GM18909 (cell line): ENCODE results near the gene CARM1.
"Not testable (repeated sequence)": the region's sequence is repeated elsewhere in the genome, so short reads cannot be mapped to it uniquely, and the experiment has no call there.

Experiments used
- ATAC-seq: cut with Tn5 transposase; IDR thresholded peaks from one replicate; pipeline ENCODE4 v1.9.1; 2021; ENCODE audit warnings: mild to moderate bottlenecking; ENCODE audit not compliant: unreplicated experiment, poor library complexity

The CARM1 gene

GRCh38 chr19:10923260-10924112 is 52.1 kb downstream of the CARM1 start:
- ATAC-seq, result no peak

GRCh38 chr19:10924597-10924996 is 53.2 kb downstream of the CARM1 start:
- no peak for ATAC-seq

DNA sequence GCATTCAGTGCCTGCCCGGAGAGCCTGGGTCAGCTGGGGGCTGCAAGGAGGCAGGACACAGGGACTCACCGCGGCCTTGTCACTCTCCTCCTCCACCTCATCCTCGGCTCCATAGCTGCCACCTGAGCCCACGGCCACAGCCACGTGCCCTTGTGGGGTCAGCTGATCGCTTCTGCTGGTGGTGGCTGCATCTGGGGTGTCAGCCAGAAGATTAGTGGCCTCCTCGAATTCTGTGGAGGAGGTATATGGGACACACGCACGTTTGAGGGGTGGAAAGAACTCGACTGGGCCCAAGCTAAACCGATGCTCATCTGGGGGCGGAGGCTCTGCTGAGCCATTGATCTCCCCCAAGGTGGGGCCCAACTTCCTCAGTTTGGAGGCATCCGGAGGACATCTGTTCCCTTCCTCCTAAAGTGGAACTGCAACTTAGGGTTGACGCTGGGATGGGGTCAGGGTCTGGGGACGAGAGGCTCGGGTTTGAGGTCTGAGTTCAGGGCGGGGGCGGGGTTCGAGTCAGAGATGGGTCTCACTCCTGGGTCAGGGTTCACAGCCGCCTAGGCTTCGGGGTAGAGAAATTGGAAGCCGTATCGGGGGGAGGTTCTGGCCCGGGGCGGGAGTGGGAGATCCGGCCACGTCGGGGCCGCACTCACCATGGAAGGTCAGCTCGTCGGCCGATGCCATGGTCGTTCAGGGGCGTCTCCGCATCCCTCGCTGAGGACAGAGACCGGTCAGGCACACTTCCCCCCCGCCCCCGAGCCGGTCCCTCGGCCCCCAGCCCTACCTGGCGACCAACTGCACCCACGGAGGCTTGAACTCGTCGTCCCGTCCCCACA is 56.6 kb downstream of the CARM1 start:
- ATAC-seq, result no peak

GRCh38 chr19:10928563-10929401 is 57.4 kb downstream of the CARM1 start, which contains the start of the genes TIMM29 and YIPF2:
Gene TIMM29, plus strand, starts transcription at chr19:10928811. Its CDS starts 12 bp downstream, at chr19:10928823.
Gene YIPF2, minus strand, starts transcription at chr19:10928639. Its CDS starts 229 bp downstream, at chr19:10928410.
- ATAC-seq, result peak; percentile 74

DNA sequence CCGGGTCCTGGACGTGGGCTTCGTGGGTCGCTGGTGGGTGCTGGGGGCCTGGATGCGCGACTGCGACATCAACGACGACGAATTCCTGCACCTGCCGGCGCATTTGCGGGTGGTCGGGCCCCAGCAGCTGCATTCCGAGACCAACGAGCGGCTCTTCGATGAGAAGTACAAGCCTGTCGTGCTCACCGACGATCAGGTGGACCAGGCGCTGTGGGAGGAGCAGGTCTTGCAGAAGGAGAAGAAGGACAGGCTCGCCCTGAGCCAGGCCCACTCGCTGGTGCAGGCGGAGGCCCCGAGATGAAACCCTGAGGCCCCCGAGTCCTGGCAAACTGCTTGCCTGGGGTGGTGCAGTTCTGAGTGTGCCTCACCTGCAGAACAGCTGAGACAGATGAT is 58.0 kb downstream of the CARM1 start:
- ATAC-seq, result no peak

DNA sequence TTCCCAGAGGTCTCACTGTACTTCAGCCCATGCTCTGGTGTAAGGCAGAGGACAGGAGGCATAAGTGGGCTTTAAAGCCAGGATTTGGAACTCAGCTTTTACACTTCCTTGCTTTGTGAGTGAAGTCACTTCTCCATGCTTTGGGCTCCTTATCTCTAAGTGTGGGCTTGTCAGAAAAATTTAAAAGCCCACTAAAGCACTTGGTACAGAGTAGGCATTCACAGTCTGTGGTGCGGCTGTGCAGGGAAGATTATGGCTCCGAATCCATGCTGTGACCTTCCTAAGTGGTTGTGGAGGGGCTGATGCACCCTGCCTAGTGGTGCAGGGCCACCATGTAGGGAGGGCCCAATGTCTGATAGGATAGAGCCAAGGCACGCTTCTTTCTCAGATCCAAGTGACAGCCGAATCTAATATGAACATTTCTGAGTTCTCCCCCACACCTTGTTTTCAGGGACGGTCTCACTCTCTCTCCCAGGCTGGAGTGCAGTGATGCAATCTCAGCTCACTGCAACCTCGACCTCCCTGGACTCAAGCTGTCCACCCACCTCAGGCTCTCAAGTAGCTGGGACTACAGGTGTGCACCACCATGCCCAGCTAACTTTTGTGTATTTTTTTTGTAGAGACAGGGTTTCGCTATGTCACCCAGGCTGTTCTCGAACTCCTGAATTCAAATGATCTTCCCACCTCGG is 64.2 kb downstream of the CARM1 start:
- ATAC-seq, result no peak

DNA sequence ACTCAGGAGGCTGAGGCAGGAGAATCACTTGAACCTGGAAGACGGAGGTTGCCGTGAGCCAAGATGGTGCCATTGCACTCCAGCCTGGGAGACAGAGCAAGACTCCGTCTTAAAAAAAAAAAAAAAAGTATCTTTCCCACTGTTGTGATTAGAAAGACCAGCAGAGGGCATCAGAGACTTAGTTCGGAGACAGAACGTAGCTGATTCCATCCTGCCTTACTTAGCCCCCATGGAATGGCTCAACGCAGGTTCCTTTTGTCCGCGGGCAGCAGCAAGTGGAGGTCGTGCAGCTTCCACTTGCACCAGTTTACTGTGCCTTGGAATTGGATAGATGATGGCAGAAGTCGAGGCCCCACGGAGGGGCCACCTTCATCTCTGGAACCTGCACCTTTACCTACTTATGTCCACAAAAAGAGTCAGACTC is 65.3 kb downstream of the CARM1 start:
- no peak for ATAC-seq

GRCh38 chr19:10941649-10942048 is 70.3 kb downstream of the CARM1 start:
- ATAC-seq, result not testable (repeated sequence)

DNA sequence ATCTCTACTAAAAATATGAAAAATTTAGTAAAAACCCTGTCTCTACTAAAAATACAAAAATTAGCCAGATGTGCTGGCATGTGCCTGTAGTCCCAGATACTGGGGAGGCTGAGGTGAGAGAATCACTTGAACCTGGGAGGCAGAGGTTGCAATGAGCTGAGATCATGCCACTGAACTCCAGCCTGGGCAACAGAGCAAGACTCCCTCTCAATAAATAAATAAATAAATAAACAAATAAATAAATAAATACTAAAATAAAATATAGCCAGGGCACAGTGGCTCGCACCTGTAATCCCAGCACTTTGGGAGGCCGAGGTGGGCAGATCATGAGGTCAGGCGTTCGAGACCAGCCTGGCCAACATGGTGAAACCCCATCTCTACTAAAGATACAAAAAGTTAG is 72.1 kb downstream of the CARM1 start:
- not testable (repeated sequence) for ATAC-seq

DNA sequence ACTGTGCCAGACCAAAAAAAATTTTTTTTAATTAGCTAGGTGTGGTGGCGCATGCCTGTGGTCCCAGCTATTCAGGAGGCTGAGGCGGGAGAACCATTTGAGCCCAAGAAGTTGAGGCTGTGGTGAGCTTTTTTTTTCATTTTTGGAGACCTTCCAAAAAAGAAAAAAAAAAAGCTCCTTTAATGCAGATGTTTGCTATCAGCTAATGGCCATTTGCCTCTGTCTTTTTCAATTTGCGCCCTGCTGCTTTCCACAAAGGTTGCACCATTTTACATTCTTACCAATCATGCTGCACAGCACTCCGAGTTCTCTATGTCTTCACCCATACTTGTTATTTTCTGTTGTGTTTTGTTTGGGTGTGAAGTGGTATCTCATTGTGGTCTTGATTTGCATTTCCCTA is 73.9 kb downstream of the CARM1 start:
- ATAC-seq, result no peak

- no peak for ATAC-seq
Measured at GRCh38 chr19:10946958-10947657, 75.8 kb downstream of the CARM1 start.

- no peak for ATAC-seq
Measured at GRCh38 chr19:10952809-10953208, 81.5 kb downstream of the CARM1 start.

DNA sequence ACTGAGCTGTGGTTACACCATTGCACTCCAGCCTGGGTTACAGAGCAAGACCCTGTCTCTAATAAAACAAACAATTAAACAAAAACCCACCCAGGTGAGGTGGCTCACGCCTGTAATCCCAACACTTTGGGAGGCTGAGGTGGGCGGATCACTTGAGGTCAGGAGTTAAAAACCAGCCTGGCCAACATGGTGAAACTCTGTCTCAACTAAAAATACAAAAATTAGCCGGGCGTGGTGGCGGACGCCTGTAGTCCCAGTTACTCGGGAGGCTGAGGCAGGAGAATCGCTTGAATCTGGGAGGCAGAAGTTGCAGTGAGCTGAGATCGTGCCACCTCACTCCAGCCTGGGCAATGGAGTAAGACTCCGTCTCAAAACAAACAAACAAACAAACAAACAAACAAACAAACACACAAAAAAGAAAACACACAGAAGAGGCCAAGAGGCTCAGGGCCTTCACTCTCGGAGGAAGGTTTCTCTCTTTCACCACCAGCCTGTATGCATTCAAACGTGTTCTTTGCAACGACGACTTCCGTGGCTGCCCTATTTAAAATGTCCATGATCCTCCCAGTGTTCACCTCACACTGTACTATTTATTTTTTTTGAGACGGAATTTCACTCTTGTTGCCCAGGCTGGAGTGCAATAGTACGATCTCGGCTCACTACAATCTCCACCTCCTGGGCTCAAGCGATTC is 88.1 kb downstream of the CARM1 start:
- not testable (repeated sequence) for ATAC-seq

DNA sequence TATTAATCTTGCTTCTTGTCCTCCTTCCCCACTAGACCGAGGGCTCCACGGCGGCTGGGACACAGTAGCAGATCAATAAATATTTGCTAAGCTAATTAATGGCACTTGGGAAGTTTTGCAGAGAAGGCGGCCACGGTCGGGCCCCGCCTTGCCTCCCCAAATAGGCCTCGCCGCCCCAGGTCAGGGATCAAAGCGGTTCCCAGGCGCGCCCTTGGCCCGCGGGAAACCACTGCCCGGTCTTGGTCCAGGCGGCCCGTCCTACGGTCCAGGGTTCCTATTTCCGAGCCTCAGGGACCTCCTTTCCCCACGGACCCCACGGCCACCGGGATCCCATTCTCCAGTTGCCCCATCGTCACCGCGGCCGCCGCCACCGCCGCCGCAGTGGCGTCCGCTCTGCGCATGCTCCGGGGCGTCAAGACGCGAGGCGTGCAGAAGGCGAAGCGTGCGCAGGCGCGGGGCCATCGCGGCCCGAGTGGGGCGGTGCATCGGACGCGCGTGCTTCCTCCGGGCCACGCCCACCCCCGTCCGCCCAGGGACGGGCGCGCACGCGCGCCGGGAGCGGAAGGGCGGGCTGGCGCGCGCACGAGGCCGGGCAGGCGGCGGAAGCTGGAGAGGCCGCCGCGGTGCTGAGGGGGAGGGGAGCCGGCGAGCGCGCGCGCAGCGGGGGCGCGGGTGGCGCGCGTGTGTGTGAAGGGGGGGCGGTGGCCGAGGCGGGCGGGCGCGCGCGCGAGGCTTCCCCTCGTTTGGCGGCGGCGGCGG is 89.1 kb downstream of the CARM1 start, which contains the start of gene SMARCA4:
TSS of gene SMARCA4 (plus strand) at position 717 of the 759 bp plus-strand sequence. CDS start 23,122 bp downstream, outside the sequence.
- ATAC-seq, result peak; percentile 81

DNA sequence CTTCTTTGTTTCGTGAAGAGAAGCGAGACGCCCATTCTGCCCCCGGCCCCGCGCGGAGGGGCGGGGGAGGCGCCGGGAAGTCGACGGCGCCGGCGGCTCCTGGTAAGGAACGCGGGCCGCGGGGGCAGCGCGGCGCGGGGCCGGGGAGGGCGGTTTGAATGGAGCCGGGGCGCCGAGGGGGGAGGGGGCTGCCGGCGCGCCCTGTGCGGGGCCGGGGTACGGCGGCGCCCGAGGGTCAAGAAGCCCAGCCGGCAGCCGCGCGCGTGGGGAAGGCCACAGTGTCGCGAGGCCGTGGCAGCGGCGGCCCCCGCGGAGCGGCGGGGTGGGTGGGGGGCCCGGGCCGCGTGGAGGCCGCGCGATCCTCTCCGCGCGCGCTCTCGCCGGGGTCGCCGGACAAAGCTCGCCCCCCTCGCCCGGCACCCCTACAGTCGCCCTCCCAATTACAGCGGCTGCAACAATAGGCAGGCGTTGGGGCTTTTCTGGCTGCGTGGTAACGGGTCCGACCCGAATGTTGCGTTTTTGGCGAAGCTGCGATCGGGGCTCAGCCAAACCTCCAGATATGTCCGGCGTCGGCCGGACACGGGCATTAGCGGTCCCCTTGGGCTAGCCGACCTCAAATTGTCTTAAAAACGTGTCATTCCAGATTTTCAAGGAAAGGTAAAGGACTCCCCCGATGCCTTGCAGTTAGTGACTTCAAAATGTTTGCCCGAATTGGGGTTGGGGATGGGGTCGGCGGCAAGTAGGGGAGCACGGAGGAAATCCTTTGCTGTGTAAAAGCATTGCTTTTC is 89.9 kb downstream of the CARM1 start:
- peak; percentile 42 for ATAC-seq

DNA sequence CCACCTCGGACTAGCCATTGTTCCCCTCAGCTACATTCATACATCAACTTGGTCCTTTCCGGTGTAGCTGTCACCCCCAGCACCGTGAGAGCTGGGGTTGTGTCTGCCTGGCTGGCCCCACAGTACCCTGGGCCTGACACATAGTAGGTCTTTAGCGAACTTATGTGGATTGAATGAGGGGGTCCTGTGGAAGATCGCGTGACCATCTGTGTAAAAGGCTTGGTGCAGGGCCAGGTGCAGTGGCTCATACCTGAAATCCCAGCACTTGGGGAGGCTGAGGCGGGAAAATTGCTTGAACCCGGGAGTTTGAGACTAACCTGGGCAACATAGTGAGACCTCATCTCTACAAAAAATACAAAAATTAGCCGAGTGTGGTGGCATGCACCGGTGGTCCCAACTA is 91.5 kb downstream of the CARM1 start:
- no peak for ATAC-seq

DNA sequence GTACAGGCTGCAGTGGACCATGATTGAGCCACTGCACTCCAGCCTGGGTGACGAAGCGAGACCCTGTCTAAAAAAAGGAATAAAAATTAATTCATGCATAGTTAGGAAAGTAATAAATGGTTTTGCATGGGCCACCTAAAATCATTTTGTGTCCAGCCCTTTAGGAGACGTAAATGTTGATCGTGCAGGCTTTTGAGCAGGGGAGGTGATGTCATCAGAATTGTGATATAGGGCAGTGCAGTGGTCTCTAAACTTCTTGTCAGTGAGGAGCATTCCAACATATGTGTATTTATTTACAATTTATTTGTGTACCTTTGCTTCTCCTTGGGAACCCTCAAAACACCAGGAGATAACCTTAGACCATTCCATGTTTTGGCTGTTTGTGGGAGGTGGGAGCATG is 92.5 kb downstream of the CARM1 start:
- ATAC-seq, result no peak
